CD14-positive monocyte (primary cell): ENCODE measurements around the gene ZNF385D. TPM values are rescaled to one million over a fixed set of nuclear protein-coding genes. Genes with fewer than 3 reads are reported as not detected.

Experiments used
- DNase-seq, 3 donors: peaks; one replicate each; pipeline ENCODE4 v3.0.0-alpha.2; 2011 to 2022
- H2AFZ ChIP-seq: 2 replicates; pipeline ENCODE4 v1.6.0; 2012; ENCODE audit warnings: mild to moderate bottlenecking, low read depth, low read length, inconsistent platforms; ENCODE audit not compliant: insufficient read depth, poor library complexity, severe bottlenecking
- H3K27ac ChIP-seq, 2 donors: 1 replicate in 1 of 2; 2 replicates in 1 of 2; pipeline ENCODE4 v1.5.1; 2012 to 2013; ENCODE audit warnings: low read length in 2 of 2, control low read depth in 1 of 2, inconsistent platforms in 1 of 2, low read depth in 1 of 2, mild to moderate bottlenecking in 1 of 2
- H3K27me3 ChIP-seq, 2 donors: one replicate each; pipeline versions ENCODE4 v1.6.0 to v1.6.1; 2011 to 2013; ENCODE audit warnings: low read length in 2 of 2; ENCODE audit not compliant: control insufficient read depth in 2 of 2, insufficient read depth in 2 of 2
- H3K36me3 ChIP-seq, 2 donors: replicated peaks in 1 of 2; 1 replicate in 1 of 2; 2 replicates in 1 of 2; pipeline versions ENCODE4 v1.5.1 to v1.6.1; 2012 to 2013; ENCODE audit warnings: low read length in 2 of 2, control low read depth in 1 of 2, inconsistent platforms in 1 of 2, mild to moderate bottlenecking in 1 of 2; ENCODE audit not compliant: insufficient read depth in 2 of 2, control insufficient read depth in 1 of 2
- H3K4me1 ChIP-seq, 2 donors: 1 replicate in 1 of 2; 2 replicates in 1 of 2; pipeline versions ENCODE4 v1.5.1 to v1.6.1; 2012 to 2013; ENCODE audit warnings: low read length in 2 of 2, control low read depth in 1 of 2, inconsistent platforms in 1 of 2, mild to moderate bottlenecking in 1 of 2, moderate library complexity in 1 of 2; ENCODE audit not compliant: insufficient read depth in 2 of 2, control insufficient read depth in 1 of 2
- H3K4me2 ChIP-seq: replicated peaks from 2 replicates; pipeline ENCODE3; 2012; ENCODE audit warnings: low read length, moderate library complexity, mild to moderate bottlenecking; ENCODE audit not compliant: poor library complexity, severe bottlenecking; ENCODE audit errors: extremely low read depth
- H3K4me3 ChIP-seq, 3 experiments: fragments of 200-600 bp in 1 of 3; sonication (generic) in 1 of 3; replicated peaks in 1 of 3; 1 replicate in 2 of 3; 2 replicates in 1 of 3; pipeline ENCODE4 v1.5.1; 2011 to 2013; ENCODE audit warnings: low read length in 3 of 3, mild to moderate bottlenecking in 3 of 3, control low read depth in 2 of 3, low read depth in 2 of 3, inconsistent platforms in 1 of 3, moderate library complexity in 1 of 3
- H3K79me2 ChIP-seq: 2 replicates; pipeline ENCODE4 v1.6.0; 2012; ENCODE audit warnings: mild to moderate bottlenecking, control low read depth, inconsistent platforms, low read length, moderate library complexity; ENCODE audit not compliant: insufficient read depth
- H3K9ac ChIP-seq: 2 replicates; pipeline ENCODE4 v1.6.0; 2017; ENCODE audit warnings: low read length, mild to moderate bottlenecking; ENCODE audit not compliant: insufficient read depth, poor library complexity, severe bottlenecking
- H3K9me3 ChIP-seq, 2 donors: replicated peaks in 1 of 2; 1 replicate in 1 of 2; 2 replicates in 1 of 2; pipeline versions ENCODE4 v1.5.1 to v1.6.1; 2012 to 2013; ENCODE audit warnings: low read length in 2 of 2, control low read depth in 1 of 2; ENCODE audit not compliant: control insufficient read depth in 1 of 2, insufficient read depth in 1 of 2
- H4K20me1 ChIP-seq: 2 replicates; pipeline ENCODE4 v1.6.0; 2012; ENCODE audit warnings: mild to moderate bottlenecking, low read length, control low read depth, moderate library complexity; ENCODE audit not compliant: insufficient read depth
- H3K27ac Mint-ChIP-seq, 7 donors: one replicate each; pipeline ENCODE4 v1.8.0; 2020; ENCODE audit warnings: mild to moderate bottlenecking in 7 of 7, mixed read lengths in 7 of 7, moderate library complexity in 6 of 7, inconsistent platforms in 2 of 7
- H3K27me3 Mint-ChIP-seq, 3 donors: one replicate each; pipeline ENCODE4 v1.8.0; 2021 to 2022; ENCODE audit warnings: low read depth in 3 of 3, mild to moderate bottlenecking in 3 of 3, mixed read lengths in 3 of 3, moderate library complexity in 3 of 3, inconsistent platforms in 1 of 3
- H3K36me3 Mint-ChIP-seq, 2 donors: one replicate each; pipeline ENCODE4 v1.8.0; 2020; ENCODE audit warnings: mixed read lengths in 2 of 2, inconsistent platforms in 1 of 2, mild to moderate bottlenecking in 1 of 2
- H3K4me1 Mint-ChIP-seq: one replicate; pipeline ENCODE4 v1.8.0; 2020; ENCODE audit warnings: mild to moderate bottlenecking, mixed read lengths
- H3K4me3 Mint-ChIP-seq, 2 donors: one replicate each; pipeline ENCODE4 v1.8.0; 2020; ENCODE audit warnings: mild to moderate bottlenecking in 2 of 2, mixed read lengths in 2 of 2, moderate library complexity in 1 of 2
- H3K9me3 Mint-ChIP-seq, 7 donors: one replicate each; pipeline ENCODE4 v1.8.0; 2020 to 2022; ENCODE audit warnings: mixed read lengths in 7 of 7, mild to moderate bottlenecking in 6 of 7, moderate library complexity in 6 of 7, inconsistent platforms in 2 of 7
- CTCF ChIP-seq: fragments of 200-600 bp; IDR thresholded peaks from one replicate; pipeline ENCODE4 v1.8.0; 2022; ENCODE audit warnings: antibody characterized with exemption, mild to moderate bottlenecking
- WGBS: methylation state at CpG from one replicate; pipeline ENCODE4 v1.1.5; 2013; ENCODE audit warnings: missing lambda C conversion rate; ENCODE audit not compliant: insufficient coverage; 5-methylcytosine and 5-hydroxymethylcytosine counted together
- intact Hi-C, 2 donors: fragments of 100-400 bp; cut with micrococcal nuclease; formaldehyde crosslinking; loops; one replicate each; pipeline versions ENCODE4 v1.15.0 to v1.15.1; 2023
- polyA plus RNA-seq, 3 donors: library from polyadenylated mRNA; depleted of rRNA in 1 of 3; unstranded in 2 of 3; stranded (reverse) in 1 of 3; fragments of 300-500 nt in 2 of 3; fragments of >200 nt in 1 of 3; fragmentation: Illumina TruSeq in 2 of 3; gene quantifications; 1 replicate in 2 of 3; 2 replicates in 1 of 3; pipeline ENCODE4 v1.2.3, GENCODE V29; 2012 to 2021

Gene ZNF385D
- polyA plus RNA-seq, 3 donors: not detected

GRCh38 chr3:21649519-21649918 lies 101.5 kb downstream of the ZNF385D start:
- Histone ChIP-seq H3K27ac (no peak overlapping the region), H3K4me2 (no peak overlapping the region), H3K4me1 (no peaks in the 10 kb centered on the region), H4K20me1 (no peaks in the 10 kb centered on the region), H3K79me2 (no peaks in the 10 kb centered on the region), H3K4me3 (no peak overlapping the region), H3K9ac (no peak overlapping the region), H3K27me3 (no peaks in the 10 kb centered on the region), H2AFZ (no peak overlapping the region), H3K9me3 (no peaks in the 10 kb centered on the region), H3K36me3 (no peaks in the 10 kb centered on the region)
- WGBS: no CpG with 5 or more reads among the region's 1 CpG
- no peak for DNase-seq
- intact Hi-C loops: no loop called here
- no peaks in the 10 kb centered on the region for H3K4me1 Mint-ChIP-seq
- no peak overlapping the region for H3K27ac Mint-ChIP-seq
- H3K27me3 Mint-ChIP-seq: peaks cover 0 to 1% (median 0%) of the 10 kb centered on the region in 3 donors
- peaks cover 0 to 12% (median 3%) of the 10 kb centered on the region in 7 donors for H3K9me3 Mint-ChIP-seq
- no peak for TF ChIP-seq CTCF
- H3K36me3 Mint-ChIP-seq: no peaks in the 10 kb centered on the region
- H3K4me3 Mint-ChIP-seq: no peak overlapping the region

- no peak for TF ChIP-seq CTCF
- intact Hi-C loops: no loop called here
Measured at GRCh38 chr3:21647961-21648360, 103.0 kb downstream of the ZNF385D start.

More at GRCh38 chr3:21647961-21648360, 103.0 kb downstream of the ZNF385D start:
- no peaks in the 10 kb centered on the region for H3K36me3 Mint-ChIP-seq
- Histone ChIP-seq H3K9me3 (no peaks in the 10 kb centered on the region), H3K4me2 (no peak overlapping the region), H3K9ac (no peak overlapping the region), H3K27me3 (no peaks in the 10 kb centered on the region), H4K20me1 (no peaks in the 10 kb centered on the region), H2AFZ (no peak overlapping the region), H3K36me3 (no peaks in the 10 kb centered on the region), H3K4me1 (no peaks in the 10 kb centered on the region), H3K27ac (no peak overlapping the region), H3K79me2 (no peaks in the 10 kb centered on the region), H3K4me3 (no peak overlapping the region)
- DNase-seq: no peak
- no CpG with 5 or more reads among the region's 4 CpGs for WGBS
- H3K9me3 Mint-ChIP-seq: peaks cover 2 to 12% (median 4%) of the 10 kb centered on the region in 7 donors
- no peak overlapping the region for H3K27ac Mint-ChIP-seq
- H3K4me1 Mint-ChIP-seq: no peaks in the 10 kb centered on the region
- peaks cover 0 to 1% (median 0%) of the 10 kb centered on the region in 3 donors for H3K27me3 Mint-ChIP-seq
- no peak overlapping the region for H3K4me3 Mint-ChIP-seq
